ENCODE results near the gene NAPEPLD.

DNA sequence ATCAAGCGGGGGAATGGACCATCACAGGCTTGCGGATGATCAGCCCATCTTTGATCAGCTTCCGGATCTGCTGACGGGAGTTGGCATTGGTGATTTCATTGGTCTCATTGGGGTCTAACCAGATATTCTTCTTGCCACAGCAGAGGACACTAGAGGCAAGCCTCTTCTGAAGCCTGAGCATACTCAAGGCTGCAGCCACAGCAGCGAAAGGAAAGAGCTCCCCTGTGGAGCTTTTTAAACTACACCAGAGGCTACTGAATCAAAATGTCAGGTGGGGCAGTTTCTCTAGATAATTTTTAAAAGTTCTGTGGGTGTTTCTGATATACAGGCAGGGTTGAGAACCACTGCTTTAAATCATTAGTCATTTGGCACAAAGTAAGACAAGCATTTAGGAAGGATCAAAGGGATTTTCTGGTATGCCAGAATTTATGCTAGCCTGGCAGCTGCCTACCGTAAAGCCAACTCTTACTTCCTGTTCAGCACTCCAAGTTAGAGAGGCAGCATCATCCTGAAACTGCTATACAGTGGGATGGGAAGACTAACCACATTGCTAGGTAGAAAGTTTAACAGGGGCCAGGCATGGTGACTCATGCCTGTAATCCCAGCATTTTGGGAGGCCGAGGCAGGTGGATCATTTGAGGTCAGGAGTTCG is 7.0 kb downstream of the NAPEPLD start:
- TF ChIP-seq POLR2AphosphoS5 (IDR thresholded peaks at IDR 0.05; ENCODE audit: insufficient read depth, low read depth, low read length): no peak
- TF ChIP-seq, protein P1, sequence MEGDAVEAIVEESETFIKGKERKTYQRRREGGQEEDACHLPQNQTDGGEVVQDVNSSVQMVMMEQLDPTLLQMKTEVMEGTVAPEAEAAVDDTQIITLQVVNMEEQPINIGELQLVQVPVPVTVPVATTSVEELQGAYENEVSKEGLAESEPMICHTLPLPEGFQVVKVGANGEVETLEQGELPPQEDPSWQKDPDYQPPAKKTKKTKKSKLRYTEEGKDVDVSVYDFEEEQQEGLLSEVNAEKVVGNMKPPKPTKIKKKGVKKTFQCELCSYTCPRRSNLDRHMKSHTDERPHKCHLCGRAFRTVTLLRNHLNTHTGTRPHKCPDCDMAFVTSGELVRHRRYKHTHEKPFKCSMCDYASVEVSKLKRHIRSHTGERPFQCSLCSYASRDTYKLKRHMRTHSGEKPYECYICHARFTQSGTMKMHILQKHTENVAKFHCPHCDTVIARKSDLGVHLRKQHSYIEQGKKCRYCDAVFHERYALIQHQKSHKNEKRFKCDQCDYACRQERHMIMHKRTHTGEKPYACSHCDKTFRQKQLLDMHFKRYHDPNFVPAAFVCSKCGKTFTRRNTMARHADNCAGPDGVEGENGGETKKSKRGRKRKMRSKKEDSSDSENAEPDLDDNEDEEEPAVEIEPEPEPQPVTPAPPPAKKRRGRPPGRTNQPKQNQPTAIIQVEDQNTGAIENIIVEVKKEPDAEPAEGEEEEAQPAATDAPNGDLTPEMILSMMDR (IDR thresholded peaks at IDR 0.05; ENCODE audit: extremely low read depth in 1 of 2, insufficient read depth in 1 of 2, low read depth in 1 of 2, low read length in 2 of 2): no peak
- TF ChIP-seq POLR2A (IDR thresholded peaks at IDR 0.05; ENCODE audit: low read depth, low read length): no peak
- no peak for TF ChIP-seq MYC (IDR thresholded peaks at IDR 0.05; ENCODE audit: low read depth, low read length)

Data from endothelial cell of umbilical vein (primary cell).